Progenitor cell of endocrine pancreas (in vitro differentiated cells): ENCODE measurements around the gene EXOC7. TPM values are rescaled to one million over a fixed set of nuclear protein-coding genes. Genes with fewer than 3 reads are reported as not detected.

Source experiments
- DNase-seq: peaks from one replicate; pipeline ENCODE4 v3.0.0; 2021; ENCODE audit warnings: low spot score; ENCODE audit not compliant: unreplicated experiment
- H3K27ac Mint-ChIP-seq: 2 replicates; pipeline ENCODE4 v1.8.0; 2021; ENCODE audit warnings: mild to moderate bottlenecking, moderate library complexity, mixed read lengths
- H3K27me3 Mint-ChIP-seq: 2 replicates; pipeline ENCODE4 v1.8.0; 2021; ENCODE audit warnings: mixed read lengths
- H3K36me3 Mint-ChIP-seq: 2 replicates; pipeline ENCODE4 v1.8.0; 2022; ENCODE audit warnings: mixed read lengths; ENCODE audit not compliant: insufficient read depth
- H3K4me1 Mint-ChIP-seq: 2 replicates; pipeline ENCODE4 v1.8.0; 2021; ENCODE audit warnings: low read depth, mixed read lengths
- H3K4me3 Mint-ChIP-seq: 2 replicates; pipeline ENCODE4 v1.8.0; 2021; ENCODE audit warnings: low read depth, mild to moderate bottlenecking, moderate library complexity, mixed read lengths
- H3K9me3 Mint-ChIP-seq: 2 replicates; pipeline ENCODE4 v1.8.0; 2021; ENCODE audit warnings: low read depth, mixed read lengths
- total RNA-seq: library from RNA; stranded (reverse); gene quantifications from 2 replicates; pipeline ENCODE4 v1.2.1, GENCODE V29; 2021
- TF ChIP-seq, protein P1 (sequence below): fragments of 200-600 bp; sonication (generic); IDR thresholded peaks from one replicate; pipeline ENCODE4 v1.5.0; 2021; ENCODE audit warnings: antibody characterized with exemption, mild to moderate bottlenecking; ENCODE audit not compliant: unreplicated experiment

Gene EXOC7
- total RNA-seq, 1 donor from 2014 or later, result 354 TPM

DNA sequence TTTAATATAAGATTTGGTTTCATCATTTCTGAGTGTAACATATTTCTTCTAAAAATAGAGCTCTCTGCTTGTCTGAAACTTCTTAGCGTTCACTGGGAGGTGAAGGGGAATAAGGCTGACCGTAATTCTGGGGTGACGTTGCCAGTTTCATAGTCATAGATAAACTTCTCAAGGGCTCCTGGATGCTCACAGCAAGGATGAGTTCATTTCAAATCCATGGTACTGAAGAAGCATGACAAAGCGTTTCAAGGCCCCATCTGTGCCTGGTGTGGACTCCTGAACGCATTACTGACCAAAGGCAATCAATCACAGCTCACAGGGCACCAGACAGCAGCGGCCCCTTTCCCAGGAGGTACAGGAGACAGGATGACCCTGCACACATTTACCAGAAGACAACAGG lies 64.5 kb downstream of the EXOC7 start:
- DNase-seq, result no peak
- Mint-ChIP-seq H3K4me1 (no peaks in the 10 kb centered on the region), H3K4me3 (no peak overlapping the region), H3K27ac (no peak overlapping the region), H3K27me3 (no peaks in the 10 kb centered on the region), H3K36me3 (peaks cover 24% of the 10 kb centered on the region), H3K9me3 (no peaks in the 10 kb centered on the region)
- TF ChIP-seq, protein P1, sequence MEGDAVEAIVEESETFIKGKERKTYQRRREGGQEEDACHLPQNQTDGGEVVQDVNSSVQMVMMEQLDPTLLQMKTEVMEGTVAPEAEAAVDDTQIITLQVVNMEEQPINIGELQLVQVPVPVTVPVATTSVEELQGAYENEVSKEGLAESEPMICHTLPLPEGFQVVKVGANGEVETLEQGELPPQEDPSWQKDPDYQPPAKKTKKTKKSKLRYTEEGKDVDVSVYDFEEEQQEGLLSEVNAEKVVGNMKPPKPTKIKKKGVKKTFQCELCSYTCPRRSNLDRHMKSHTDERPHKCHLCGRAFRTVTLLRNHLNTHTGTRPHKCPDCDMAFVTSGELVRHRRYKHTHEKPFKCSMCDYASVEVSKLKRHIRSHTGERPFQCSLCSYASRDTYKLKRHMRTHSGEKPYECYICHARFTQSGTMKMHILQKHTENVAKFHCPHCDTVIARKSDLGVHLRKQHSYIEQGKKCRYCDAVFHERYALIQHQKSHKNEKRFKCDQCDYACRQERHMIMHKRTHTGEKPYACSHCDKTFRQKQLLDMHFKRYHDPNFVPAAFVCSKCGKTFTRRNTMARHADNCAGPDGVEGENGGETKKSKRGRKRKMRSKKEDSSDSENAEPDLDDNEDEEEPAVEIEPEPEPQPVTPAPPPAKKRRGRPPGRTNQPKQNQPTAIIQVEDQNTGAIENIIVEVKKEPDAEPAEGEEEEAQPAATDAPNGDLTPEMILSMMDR, result no peak

DNA sequence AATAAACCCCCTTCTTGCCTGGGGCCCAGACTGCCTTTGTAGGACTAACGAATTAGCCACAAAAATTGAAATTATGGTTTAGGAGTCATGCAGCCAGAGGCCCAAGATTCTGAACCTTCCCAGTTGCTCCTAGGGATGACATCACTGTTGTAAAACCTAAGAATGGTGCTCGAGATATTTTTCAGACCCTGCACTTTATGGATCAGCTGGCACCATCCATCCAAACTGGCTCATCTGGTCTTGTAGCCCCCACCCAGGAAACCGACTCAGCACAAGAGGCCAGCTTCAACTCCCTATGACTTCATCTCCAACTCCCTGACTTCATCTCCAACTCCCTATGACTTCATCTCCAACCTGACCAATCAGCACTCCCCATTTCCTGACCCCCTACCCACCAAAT lies 65.5 kb downstream of the EXOC7 start:
- H3K4me3 Mint-ChIP-seq, result no peak overlapping the region
- TF ChIP-seq, protein P1, result no peak
- H3K4me1 Mint-ChIP-seq, result no peaks in the 10 kb centered on the region
- no peaks in the 10 kb centered on the region for H3K9me3 Mint-ChIP-seq
- no peak overlapping the region for H3K27ac Mint-ChIP-seq
- H3K36me3 Mint-ChIP-seq, result peaks cover 17% of the 10 kb centered on the region
- no peaks in the 10 kb centered on the region for H3K27me3 Mint-ChIP-seq
- DNase-seq, result no peak

DNA sequence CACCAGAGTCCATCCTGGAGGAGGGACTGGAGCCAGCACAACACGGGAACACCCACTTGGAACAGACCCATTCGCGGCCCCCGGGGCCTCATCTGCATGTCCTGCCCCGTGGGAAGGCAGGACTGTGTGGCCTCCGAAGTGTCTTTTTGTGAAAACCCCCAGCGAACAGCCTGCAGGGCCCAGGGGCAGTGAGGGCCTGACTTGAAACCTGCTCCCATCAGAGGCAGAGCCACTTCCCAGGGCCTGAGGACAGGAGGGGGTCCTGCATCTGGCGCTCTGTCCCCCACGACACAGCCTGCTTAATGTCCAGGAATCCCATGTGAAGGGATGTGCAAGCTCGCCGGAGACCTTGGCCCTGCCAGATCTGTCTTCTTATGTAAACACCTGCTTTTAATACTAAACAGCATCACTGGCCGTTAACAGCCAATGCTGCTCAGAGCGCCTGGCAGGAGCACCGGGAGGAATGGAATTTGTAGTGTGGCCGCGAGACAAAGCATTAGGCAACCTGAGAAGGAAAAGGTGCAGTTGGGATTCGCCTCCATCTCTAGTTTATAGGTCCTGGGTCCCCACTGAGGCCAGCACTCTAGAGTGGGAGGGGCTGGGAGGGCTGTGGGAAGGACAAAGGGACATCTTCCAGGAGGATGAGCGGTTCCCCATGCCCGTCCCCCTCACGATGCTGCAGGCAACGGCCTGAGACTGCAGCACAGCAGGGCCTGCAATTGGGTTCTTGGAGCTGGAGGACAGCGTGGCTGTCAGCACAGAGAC lies 66.9 kb downstream of the EXOC7 start:
- no peaks in the 10 kb centered on the region for H3K9me3 Mint-ChIP-seq
- no peak for DNase-seq
- TF ChIP-seq, protein P1, result no peak
- no peak overlapping the region for H3K4me3 Mint-ChIP-seq
- no peaks in the 10 kb centered on the region for H3K4me1 Mint-ChIP-seq
- H3K36me3 Mint-ChIP-seq, result peaks cover 17% of the 10 kb centered on the region
- no peaks in the 10 kb centered on the region for H3K27me3 Mint-ChIP-seq
- peak overlapping the region; percentile 11 for H3K27ac Mint-ChIP-seq

DNA sequence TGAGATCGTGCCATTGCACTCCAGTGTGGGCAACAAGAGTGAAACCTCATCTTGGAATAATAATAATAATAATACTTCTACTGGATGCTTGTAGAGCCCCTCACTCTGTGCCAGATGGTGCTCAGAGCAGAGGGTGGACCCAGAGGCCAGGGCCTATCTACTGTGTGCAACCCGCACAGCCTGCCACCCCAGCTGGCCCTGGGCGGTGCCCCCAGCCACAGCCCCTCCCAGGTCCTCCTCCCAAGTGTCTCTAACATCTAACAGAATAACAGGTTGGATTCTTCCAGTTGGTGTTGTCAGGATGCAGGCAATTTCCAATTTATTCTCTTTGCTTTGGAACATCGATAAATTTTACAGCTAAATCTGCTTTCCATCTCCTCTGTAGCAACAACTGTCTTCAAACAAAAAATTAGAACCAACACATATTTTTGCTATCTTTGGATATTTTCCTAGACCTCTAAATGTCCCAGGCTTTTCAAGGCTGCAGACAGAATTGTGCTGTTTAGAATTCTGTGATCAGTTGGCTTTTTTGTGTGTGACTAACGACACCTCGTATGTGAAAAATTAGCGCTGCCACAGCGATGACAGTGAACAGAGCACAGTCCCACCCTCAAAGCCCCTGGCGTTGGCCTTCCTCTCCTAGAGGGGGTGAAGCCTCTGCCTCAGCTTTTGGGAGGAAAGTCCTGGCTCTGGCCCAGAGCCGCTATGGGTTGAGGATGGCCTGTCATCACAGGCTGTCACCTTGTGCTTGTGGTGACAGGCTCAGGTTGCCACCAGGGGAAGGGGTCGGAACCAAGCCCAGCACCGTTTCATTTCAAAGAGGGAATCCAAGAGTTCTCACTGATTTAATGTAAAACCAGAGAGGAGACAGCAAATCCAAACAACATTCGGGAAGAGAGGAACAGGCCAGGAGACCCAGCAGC lies 68.9 kb downstream of the EXOC7 start:
- H3K4me3 Mint-ChIP-seq, result no peak overlapping the region
- no peaks in the 10 kb centered on the region for H3K9me3 Mint-ChIP-seq
- TF ChIP-seq, protein P1, result no peak
- no peak overlapping the region for H3K27ac Mint-ChIP-seq
- H3K4me1 Mint-ChIP-seq, result peaks cover 2% of the 10 kb centered on the region
- H3K36me3 Mint-ChIP-seq, result peaks cover 9% of the 10 kb centered on the region
- no peak for DNase-seq
- H3K27me3 Mint-ChIP-seq, result no peaks in the 10 kb centered on the region

DNA sequence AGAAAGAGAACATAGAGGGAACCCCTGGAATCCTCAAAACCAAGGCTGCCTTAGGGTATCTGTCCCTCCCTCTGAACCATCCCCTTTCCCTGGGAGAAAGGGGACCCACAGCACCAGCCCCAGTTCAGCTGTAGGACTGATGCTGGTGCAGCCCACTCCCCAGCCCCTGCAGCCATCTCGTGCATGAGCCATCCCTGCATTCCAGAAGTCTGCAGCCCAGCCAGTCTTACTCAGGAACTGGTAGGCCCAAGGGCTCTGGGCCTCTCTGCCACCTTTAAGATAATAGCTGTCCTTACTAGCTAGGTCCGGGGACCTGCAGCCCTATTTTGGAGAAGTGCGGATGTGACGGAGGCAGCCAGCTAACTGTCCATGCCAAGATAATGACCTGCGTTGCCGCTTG lies 70.4 kb downstream of the EXOC7 start:
- H3K4me1 Mint-ChIP-seq, result peaks cover 9% of the 10 kb centered on the region
- H3K27ac Mint-ChIP-seq, result no peak overlapping the region
- no peak overlapping the region for H3K4me3 Mint-ChIP-seq
- H3K36me3 Mint-ChIP-seq, result no peaks in the 10 kb centered on the region
- H3K27me3 Mint-ChIP-seq, result no peaks in the 10 kb centered on the region
- no peak for DNase-seq
- no peaks in the 10 kb centered on the region for H3K9me3 Mint-ChIP-seq
- TF ChIP-seq, protein P1, result no peak
